SU-DHL-6 (cell line): ENCODE measurements around the gene C16orf95.

Experiments
- H2AFZ ChIP-seq: fragments of 200-600 bp; sonication (generic); 2 replicates; pipeline ENCODE4 v1.6.1; 2014; ENCODE audit warnings: low read depth, mild to moderate bottlenecking, moderate library complexity, mixed read lengths, antibody characterized with exemption, low read length; ENCODE audit not compliant: severe bottlenecking
- H3F3A ChIP-seq: fragments of 200-600 bp; shearing (Covaris generic); 2 replicates; pipeline ENCODE4 v1.6.0; 2016; ENCODE audit warnings: antibody characterized with exemption, mild to moderate bottlenecking; ENCODE audit not compliant: insufficient read depth
- H3K27ac ChIP-seq: fragments of 200-600 bp; sonication (generic); 2 replicates; pipeline ENCODE4 v1.5.1; 2016; ENCODE audit warnings: low read depth, mild to moderate bottlenecking, low read length, moderate library complexity, mixed read lengths
- H3K27me3 ChIP-seq: fragments of 200-600 bp; sonication (generic), shearing (Covaris generic); 2 replicates; pipeline ENCODE4 v1.6.0; 2014; ENCODE audit warnings: mild to moderate bottlenecking, low read length
- H3K36me3 ChIP-seq: fragments of 200-600 bp; sonication (generic); 2 replicates; pipeline ENCODE4 v1.6.1; 2014; ENCODE audit warnings: mild to moderate bottlenecking, low read length, mixed read lengths
- H3K4me2 ChIP-seq: fragments of 300-600, 200-600 bp; shearing (Covaris generic), sonication (generic); 2 replicates; pipeline ENCODE4 v1.6.0; 2014; ENCODE audit warnings: low read length, low read depth, mild to moderate bottlenecking; ENCODE audit not compliant: poor library complexity, severe bottlenecking
- H3K4me3 ChIP-seq: fragments of 200-600 bp; sonication (generic); 2 replicates; pipeline ENCODE4 v1.5.1; 2014; ENCODE audit warnings: antibody characterized with exemption, low read length, mild to moderate bottlenecking, mixed read lengths; ENCODE audit not compliant: insufficient read depth, poor library complexity, severe bottlenecking
- H3K79me2 ChIP-seq: fragments of 200-600 bp; sonication (generic); 2 replicates; pipeline ENCODE4 v1.6.1; 2014; ENCODE audit warnings: mild to moderate bottlenecking, low read length, moderate library complexity; ENCODE audit not compliant: insufficient read depth
- H3K9ac ChIP-seq: fragments of 200-600 bp; sonication (generic); 2 replicates; pipeline ENCODE4 v1.7.0; 2014; ENCODE audit warnings: mild to moderate bottlenecking, low read length
- H3K9me2 ChIP-seq: fragments of 200-600 bp; sonication (generic); replicated peaks from 2 replicates; pipeline ENCODE4 v1.6.1; 2014; ENCODE audit warnings: low read length; ENCODE audit not compliant: insufficient read depth
- H3K9me3 ChIP-seq: fragments of 200-600 bp; sonication (generic); 2 replicates; pipeline ENCODE4 v1.6.1; 2014; ENCODE audit warnings: low read length, mixed read lengths; ENCODE audit not compliant: insufficient read depth
- H4K20me1 ChIP-seq: fragments of 200-600 bp; sonication (generic); 2 replicates; pipeline ENCODE4 v1.6.1; 2014; ENCODE audit warnings: low read depth, mild to moderate bottlenecking, antibody characterized with exemption, low read length, moderate library complexity, mixed read lengths
- CTCF ChIP-seq: fragments of 200-600 bp; sonication (generic); IDR thresholded peaks from one replicate; pipeline ENCODE4 v1.5.1; 2017; ENCODE audit warnings: antibody characterized with exemption, mild to moderate bottlenecking, low read length, moderate library complexity; ENCODE audit not compliant: insufficient read depth, poor library complexity, severe bottlenecking
- EZH2phosphoT487 ChIP-seq: fragments of 200-600 bp; sonication (generic), shearing (Covaris generic); conservative IDR thresholded peaks from 2 replicates; pipeline ENCODE4 v1.6.1; 2018; ENCODE audit warnings: mild to moderate bottlenecking, antibody characterized with exemption, low read length, moderate library complexity, mixed read lengths

C16orf95 gene

GRCh38 chr16:87316923-87317749, at the start of gene C16orf95:
C16orf95 (minus strand) TSS chr16:87317392; CDS start chr16:87317242, 150 bp downstream.
- H3K9ac ChIP-seq, result peak within 1 kb of the TSS; percentile 92
- H3K9me2 ChIP-seq, result no peaks in the 10 kb centered on the region
- H3F3A ChIP-seq, result no peaks in the 10 kb centered on the region
- H4K20me1 ChIP-seq, result no peaks in the 10 kb centered on the region
- no peaks in the 10 kb centered on the region for H3K36me3 ChIP-seq
- H3K9me3 ChIP-seq, result no peaks in the 10 kb centered on the region
- peak within 1 kb of the TSS; percentile 98 for H3K4me3 ChIP-seq
- TF ChIP-seq EZH2phosphoT487, result no peak
- peak; percentile 37 for TF ChIP-seq CTCF
- H3K27me3 ChIP-seq, result no peaks in the 10 kb centered on the region
- H3K79me2 ChIP-seq, result peaks cover 14% of the 10 kb centered on the region
- H3K27ac ChIP-seq, result peak within 1 kb of the TSS; percentile 73
- H2AFZ ChIP-seq, result peak within 1 kb of the TSS; percentile 86
- peak within 1 kb of the TSS; percentile 94 for H3K4me2 ChIP-seq

- peaks cover 3% of the 10 kb centered on the region; the same call in 1 of the 2 replicates for H4K20me1 ChIP-seq
These were observed 49.7 kb upstream of the C16orf95 start for GRCh38 chr16:87366930-87367329.

GRCh38 chr16:87366288-87366687, 49.1 kb upstream of the C16orf95 start:
- Histone ChIP-seq H3K36me3 (no peaks in the 10 kb centered on the region), H3K27me3 (no peaks in the 10 kb centered on the region), H4K20me1 (peaks cover 3% of the 10 kb centered on the region; the same call in 1 of the 2 replicates), H3K4me3 (no peak overlapping the region), H2AFZ (no peak overlapping the region), H3K9me2 (no peaks in the 10 kb centered on the region), H3F3A (no peaks in the 10 kb centered on the region), H3K9ac (no peak overlapping the region), H3K9me3 (no peaks in the 10 kb centered on the region), H3K4me2 (no peak overlapping the region), H3K27ac (no peak overlapping the region), H3K79me2 (peaks cover 46% of the 10 kb centered on the region)
- TF ChIP-seq EZH2phosphoT487, result no peak
- no peak for TF ChIP-seq CTCF

More at GRCh38 chr16:87366930-87367329, 49.7 kb upstream of the C16orf95 start:
- Histone ChIP-seq H3K27ac (no peak overlapping the region), H3K4me2 (no peak overlapping the region), H3K9me3 (no peaks in the 10 kb centered on the region), H3K79me2 (peaks cover 53% of the 10 kb centered on the region), H3F3A (no peaks in the 10 kb centered on the region), H3K9ac (no peak overlapping the region), H3K36me3 (no peaks in the 10 kb centered on the region), H3K4me3 (no peak overlapping the region), H2AFZ (no peak overlapping the region), H3K9me2 (no peaks in the 10 kb centered on the region), H3K27me3 (no peaks in the 10 kb centered on the region)
- TF ChIP-seq CTCF, result no peak
- no peak for TF ChIP-seq EZH2phosphoT487
